Duodenal mucosa (tissue), 2 donors: Measurements from ENCODE around the gene NOL6.
"Not testable (repeated sequence)": the region's sequence is repeated elsewhere in the genome, so short reads cannot be mapped to it uniquely, and the experiment has no call there.

Experiments
- H3K27ac ChIP-seq: one replicate; pipeline ENCODE4 v1.7.0; 2013; ENCODE audit warnings: low read depth, low read length
- H3K27me3 ChIP-seq, 2 donors: one replicate each; pipeline ENCODE4 v1.7.0; 2013; ENCODE audit warnings: low read length in 2 of 2, control low read depth in 1 of 2; ENCODE audit not compliant: insufficient read depth in 2 of 2, control insufficient read depth in 1 of 2
- H3K36me3 ChIP-seq, 2 donors: one replicate each; pipeline ENCODE4 v1.7.0; 2013; ENCODE audit warnings: low read length in 2 of 2, control low read depth in 1 of 2; ENCODE audit not compliant: insufficient read depth in 2 of 2, control insufficient read depth in 1 of 2
- H3K4me1 ChIP-seq, 2 donors: one replicate each; pipeline ENCODE4 v1.7.0; 2013; ENCODE audit warnings: low read length in 2 of 2, control low read depth in 1 of 2; ENCODE audit not compliant: insufficient read depth in 2 of 2, control insufficient read depth in 1 of 2
- H3K4me3 ChIP-seq, 2 donors: one replicate each; pipeline ENCODE4 v1.7.0; 2013; ENCODE audit warnings: low read length in 2 of 2, low read depth in 1 of 2
- H3K9ac ChIP-seq, 2 donors: one replicate each; pipeline ENCODE4 v1.7.0; 2013; ENCODE audit warnings: low read length in 2 of 2, low read depth in 1 of 2
- H3K9me3 ChIP-seq, 2 donors: one replicate each; pipeline ENCODE4 v1.7.0; 2013; ENCODE audit warnings: low read length in 2 of 2, control low read depth in 1 of 2; ENCODE audit not compliant: control insufficient read depth in 1 of 2

Gene NOL6

DNA sequence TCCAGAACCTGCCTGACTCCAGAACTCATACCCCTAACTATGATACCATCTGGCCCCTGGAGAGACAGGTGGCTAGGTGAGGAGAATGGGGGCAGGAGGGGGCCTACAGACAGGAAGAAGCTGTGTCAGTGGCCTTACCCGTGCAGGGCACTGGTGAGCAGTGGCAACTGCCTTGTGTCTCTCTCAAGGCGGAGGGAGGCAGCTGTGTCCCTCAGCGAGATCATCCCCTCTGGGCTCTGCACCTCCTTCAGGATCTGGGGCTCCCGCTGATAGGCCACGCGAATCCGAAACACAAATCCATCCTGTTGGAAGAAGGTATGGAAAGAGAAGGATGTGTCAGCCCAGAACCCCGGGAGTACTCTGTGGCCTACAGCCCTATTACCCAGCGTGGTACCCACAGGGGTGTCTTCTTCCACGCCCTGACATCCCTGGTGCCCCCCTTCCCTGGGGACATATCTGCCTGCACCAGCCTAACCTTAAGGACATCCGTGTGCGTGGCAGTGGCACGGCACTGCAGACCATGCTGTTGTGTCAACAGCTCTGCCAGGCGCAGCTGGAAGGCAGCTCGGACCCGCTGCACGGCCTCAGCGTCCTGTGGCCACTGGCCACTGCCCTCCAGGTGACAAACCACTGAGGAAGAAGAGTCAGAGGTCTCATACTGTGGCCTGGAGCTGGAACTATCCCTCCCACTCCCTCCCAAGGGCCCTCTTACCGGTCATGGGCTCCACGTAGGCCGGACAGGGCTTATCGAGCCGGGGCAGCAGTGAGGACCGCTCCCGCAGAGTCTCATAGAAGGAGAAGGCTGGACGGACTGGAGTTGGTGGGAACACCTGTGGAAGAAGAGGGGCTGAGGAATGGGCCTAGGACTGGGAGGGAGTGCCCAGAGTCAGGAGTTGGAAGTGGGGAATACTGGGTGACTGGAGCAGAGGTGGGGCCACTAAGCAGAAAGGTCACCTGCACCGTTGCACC lies 7.8 kb downstream of the NOL6 start:
- Histone ChIP-seq H3K9me3 (no peaks in the 10 kb centered on the region), H3K4me3 (no peak overlapping the region), H3K27me3 (no peaks in the 10 kb centered on the region), H3K4me1 (peaks cover 0 to 6% of the 10 kb centered on the region in 2 donors), H3K36me3 (peaks cover 72 to 93% of the 10 kb centered on the region in 2 donors), H3K9ac (no peak overlapping the region), H3K27ac (no peak overlapping the region)

DNA sequence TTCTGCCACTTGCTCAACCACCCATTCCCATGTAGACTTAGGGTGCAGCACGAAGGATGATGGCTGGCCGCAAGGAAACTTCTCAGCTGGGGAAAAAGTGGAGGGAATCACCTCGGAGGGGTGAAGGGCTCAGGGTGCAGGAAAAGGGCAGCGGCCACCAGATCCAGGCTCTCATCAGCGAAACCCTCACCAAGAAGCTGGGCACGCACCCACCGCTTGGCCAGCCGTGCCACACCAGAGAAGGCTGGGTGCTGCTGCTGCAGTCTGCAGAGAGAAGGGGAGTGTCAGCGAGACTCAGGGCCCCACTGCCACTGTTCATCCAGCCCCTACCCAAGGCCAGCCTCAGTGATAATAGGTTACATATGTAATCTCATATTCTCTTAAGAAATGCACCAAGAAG lies 8.6 kb downstream of the NOL6 start:
- Histone ChIP-seq H3K36me3 (peaks cover 71 to 98% of the 10 kb centered on the region in 2 donors), H3K4me1 (peaks cover 0 to 6% of the 10 kb centered on the region in 2 donors), H3K4me3 (no peak overlapping the region), H3K9ac (no peak overlapping the region), H3K27me3 (no peaks in the 10 kb centered on the region), H3K27ac (no peak overlapping the region), H3K9me3 (no peaks in the 10 kb centered on the region)

DNA sequence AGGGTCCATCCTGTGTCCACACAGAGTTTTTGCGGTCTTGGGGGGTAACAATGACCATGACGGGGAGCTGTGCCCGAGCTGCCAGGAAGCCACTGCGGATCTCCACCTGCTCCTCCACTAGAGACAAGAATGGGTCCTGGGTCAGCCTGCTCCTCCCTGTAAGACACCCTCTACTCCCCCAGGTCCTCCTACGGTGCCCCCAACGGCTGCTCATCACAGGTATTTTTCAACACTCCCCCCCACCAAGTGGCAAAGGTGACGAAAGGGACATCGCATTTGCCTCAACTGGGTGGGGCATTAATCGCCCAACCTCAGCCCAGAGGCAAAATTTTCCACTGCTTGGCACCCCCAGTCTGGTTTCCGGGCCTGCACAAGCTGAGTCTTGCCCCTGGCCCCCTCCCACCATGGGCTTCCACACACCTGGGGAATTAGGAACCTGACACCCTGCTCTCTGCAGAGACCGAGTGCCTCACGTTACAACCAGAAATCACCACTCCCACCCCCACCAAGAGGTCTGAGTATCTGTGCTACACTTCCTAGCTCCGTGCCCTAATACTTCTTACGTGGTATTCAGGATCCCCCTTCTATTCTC lies 9.6 kb downstream of the NOL6 start:
- Histone ChIP-seq H3K27ac (no peak overlapping the region), H3K36me3 (peaks cover 62 to 89% of the 10 kb centered on the region in 2 donors), H3K4me3 (no peak overlapping the region)

DNA sequence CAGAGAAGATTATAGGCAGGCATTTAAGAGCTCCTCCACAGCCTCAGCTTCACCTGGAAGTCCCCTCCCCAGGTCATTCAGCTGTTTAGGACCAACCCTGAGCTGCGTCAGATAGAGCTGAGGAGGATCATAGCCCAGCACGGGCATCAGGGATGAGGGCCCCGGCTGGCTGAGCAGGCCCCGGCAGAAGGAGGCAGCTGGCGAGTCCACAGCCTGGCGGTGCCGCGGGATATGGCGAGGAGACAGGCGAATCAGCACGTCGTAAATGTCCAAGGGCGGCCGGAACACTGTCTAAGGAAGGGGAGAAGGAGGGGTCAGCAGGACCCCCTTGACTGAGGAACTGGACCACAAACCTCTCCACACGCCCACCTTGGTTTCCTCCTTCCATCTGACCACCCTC lies 10.6 kb downstream of the NOL6 start:
- Histone ChIP-seq H3K4me1 (peaks cover 8 to 20% of the 10 kb centered on the region in 2 donors), H3K9ac (no peak overlapping the region), H3K27ac (no peak overlapping the region), H3K9me3 (no peaks in the 10 kb centered on the region), H3K4me3 (no peak overlapping the region), H3K36me3 (peaks cover 52 to 79% of the 10 kb centered on the region in 2 donors), H3K27me3 (no peaks in the 10 kb centered on the region)

More for the DNA sequence above, 9.6 kb downstream of the NOL6 start:
- Histone ChIP-seq H3K9ac (no peak overlapping the region), H3K9me3 (no peaks in the 10 kb centered on the region), H3K27me3 (no peaks in the 10 kb centered on the region), H3K4me1 (peaks cover 0 to 10% of the 10 kb centered on the region in 2 donors)

DNA sequence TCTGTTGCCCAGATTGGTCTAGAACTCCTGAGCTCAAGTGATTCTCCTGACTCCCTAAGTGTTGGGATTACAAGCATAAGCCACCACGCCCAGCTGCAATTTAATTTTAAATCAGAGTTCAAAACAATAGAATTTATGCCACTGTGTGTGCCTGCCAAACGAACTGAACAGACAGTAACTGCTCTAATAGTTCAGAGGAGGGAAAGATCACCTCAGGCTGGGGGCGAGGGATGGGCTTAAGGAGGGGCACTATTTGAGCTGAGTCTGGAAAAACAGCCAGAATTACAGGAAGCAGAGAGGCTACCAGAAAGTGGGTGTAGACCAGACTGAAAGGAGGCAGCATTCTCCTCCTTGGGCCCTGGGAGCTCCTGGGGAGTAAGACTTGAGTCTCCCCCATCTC lies 12.2 kb downstream of the NOL6 start:
- Histone ChIP-seq H3K4me1 (peaks cover 14 to 21% of the 10 kb centered on the region in 2 donors), H3K36me3 (peaks cover 40 to 62% of the 10 kb centered on the region in 2 donors), H3K9me3 (no peaks in the 10 kb centered on the region), H3K27me3 (no peaks in the 10 kb centered on the region), H3K27ac (no peak overlapping the region), H3K9ac (no peak overlapping the region), H3K4me3 (no peak overlapping the region)

DNA sequence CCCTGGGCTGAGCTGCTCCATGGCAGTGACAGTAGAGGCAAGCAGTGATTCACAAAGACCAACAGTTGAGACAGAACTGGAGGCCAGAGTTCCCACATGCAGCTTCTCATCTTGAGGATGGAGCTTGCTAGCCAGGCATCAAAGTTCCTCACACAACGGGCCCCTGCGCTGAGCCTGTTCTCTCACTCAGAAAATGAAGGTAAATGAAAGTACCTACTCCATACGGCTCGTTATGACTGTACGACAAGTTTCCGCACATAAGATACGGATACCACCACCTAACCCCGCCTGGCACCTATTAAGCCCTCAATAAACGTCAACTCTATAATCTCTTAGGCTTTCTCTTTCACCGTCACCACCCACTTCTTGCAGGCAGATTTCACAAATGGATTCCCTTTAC lies 12.9 kb downstream of the NOL6 start:
- no peak overlapping the region for H3K27ac ChIP-seq
- H3K36me3 ChIP-seq = peaks cover 34 to 56% of the 10 kb centered on the region in 2 donors
- peaks cover 14 to 21% of the 10 kb centered on the region in 2 donors for H3K4me1 ChIP-seq
- no peaks in the 10 kb centered on the region for H3K9me3 ChIP-seq
- H3K9ac ChIP-seq = no peak overlapping the region
- no peaks in the 10 kb centered on the region for H3K27me3 ChIP-seq
- no peak overlapping the region for H3K4me3 ChIP-seq

DNA sequence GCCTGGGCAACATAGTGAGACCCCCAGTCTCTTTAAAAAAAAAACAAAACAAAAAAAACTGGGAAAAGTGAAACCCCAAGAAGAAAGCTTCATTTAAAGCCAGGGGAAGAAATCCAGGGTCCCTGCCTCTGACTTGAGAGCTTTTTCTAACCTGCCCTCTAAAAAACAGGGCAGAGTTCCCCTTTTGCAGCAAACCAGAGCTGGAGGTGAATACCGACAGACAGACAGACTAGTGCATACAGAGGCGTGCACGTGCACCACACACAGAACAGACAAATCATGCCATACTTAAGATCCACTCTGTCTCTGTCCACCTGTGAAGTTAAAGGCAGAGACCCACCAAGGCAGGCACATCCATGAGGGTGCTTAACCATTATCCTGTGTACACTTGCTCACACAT lies 14.6 kb downstream of the NOL6 start:
- H3K9ac ChIP-seq = no peak overlapping the region
- no peak overlapping the region for H3K27ac ChIP-seq

DNA sequence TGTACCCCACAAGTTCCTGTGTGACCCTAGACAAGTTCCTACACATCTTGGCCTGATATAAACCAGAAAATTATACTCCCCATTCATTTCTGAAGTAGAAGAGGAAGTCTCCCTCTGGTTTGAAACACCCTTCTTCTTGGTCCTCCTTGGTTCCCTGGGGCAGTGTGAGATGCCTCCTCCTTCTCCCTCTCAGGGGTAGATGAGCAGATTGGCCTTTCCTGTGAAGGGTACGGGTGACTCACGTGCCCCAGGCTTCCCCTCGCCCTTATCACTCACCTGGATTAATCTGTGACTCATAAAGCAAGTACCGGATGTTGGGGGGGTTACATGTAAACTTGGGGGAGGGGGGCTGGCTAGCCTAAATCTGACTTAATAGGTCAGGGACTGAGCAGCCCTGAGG lies 15.3 kb downstream of the NOL6 start:
- Histone ChIP-seq H3K4me1 (peaks cover 22 to 29% of the 10 kb centered on the region in 2 donors), H3K4me3 (peak overlapping the region in 1 of 2 donors; percentile 6), H3K27me3 (no peaks in the 10 kb centered on the region), H3K36me3 (peaks cover 10 to 32% of the 10 kb centered on the region in 2 donors), H3K9me3 (no peaks in the 10 kb centered on the region), H3K9ac (peak overlapping the region in 1 of 2 donors; percentile 16), H3K27ac (no peak overlapping the region)

More for the DNA sequence above, 14.6 kb downstream of the NOL6 start:
- peaks cover 16 to 38% of the 10 kb centered on the region in 2 donors for H3K36me3 ChIP-seq
- H3K27me3 ChIP-seq = no peaks in the 10 kb centered on the region
- H3K4me1 ChIP-seq = peaks cover 18 to 22% of the 10 kb centered on the region in 2 donors
- H3K9me3 ChIP-seq = no peaks in the 10 kb centered on the region
- H3K4me3 ChIP-seq = no peak overlapping the region

DNA sequence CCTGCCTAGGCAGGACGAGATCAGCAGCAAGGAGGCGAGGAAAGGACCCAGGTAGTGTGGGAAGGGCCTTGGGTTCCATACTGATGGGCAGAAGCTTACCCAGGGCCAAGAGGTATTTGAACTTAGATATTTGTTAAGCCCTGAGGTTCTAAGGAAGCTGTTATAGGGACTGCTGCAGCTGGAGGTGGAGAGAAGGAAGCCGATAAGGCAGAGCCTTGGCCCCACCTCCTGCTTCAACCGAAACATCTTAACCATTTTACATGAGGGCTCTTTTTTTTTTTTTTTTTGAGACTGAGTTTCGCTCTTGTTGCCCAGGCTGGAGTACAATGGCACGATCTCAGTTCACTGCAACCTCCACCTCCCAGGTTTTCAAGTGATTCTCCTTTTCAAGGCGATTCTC lies 17.8 kb downstream of the NOL6 start:
- no peak overlapping the region for H3K4me3 ChIP-seq
- H3K4me1 ChIP-seq = peaks cover 26 to 33% of the 10 kb centered on the region in 2 donors
- no peak overlapping the region for H3K9ac ChIP-seq
- H3K36me3 ChIP-seq = peaks cover 0 to 8% of the 10 kb centered on the region in 2 donors
- no peaks in the 10 kb centered on the region for H3K9me3 ChIP-seq
- H3K27me3 ChIP-seq = no peaks in the 10 kb centered on the region
- no peak overlapping the region for H3K27ac ChIP-seq

DNA sequence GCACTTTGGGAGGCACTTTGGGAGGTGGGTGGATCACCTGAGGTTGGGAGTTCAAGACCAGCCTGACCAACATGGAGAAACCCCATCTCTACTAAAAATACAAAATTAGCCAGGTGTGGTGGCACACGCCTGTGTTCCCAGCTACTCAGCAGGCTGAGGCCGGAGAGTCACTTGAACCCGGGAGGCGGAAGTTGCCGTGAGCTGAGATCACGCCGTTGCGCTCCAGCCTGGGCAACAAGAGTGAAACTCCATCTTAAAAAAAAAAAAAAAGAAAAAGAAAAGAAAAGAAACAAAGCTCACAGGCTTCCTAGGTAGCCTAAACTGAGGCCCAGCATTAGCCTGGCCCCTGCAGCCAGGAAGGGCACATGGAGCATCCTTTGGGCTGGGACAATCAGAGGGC lies 18.3 kb downstream of the NOL6 start:
- H3K27ac ChIP-seq = not testable (repeated sequence)

More for the DNA sequence above, 18.3 kb downstream of the NOL6 start:
- not testable (repeated sequence) for H3K9ac ChIP-seq, H3K9me3 ChIP-seq, H3K4me3 ChIP-seq, H3K27me3 ChIP-seq, H3K36me3 ChIP-seq
- H3K4me1 ChIP-seq = peaks cover 26 to 33% of the 10 kb centered on the region in 2 donors
